HG03064 (cell line): ENCODE data around the gene SEC22A.

Experiments used
- ATAC-seq: cut with Tn5 transposase; IDR thresholded peaks from one replicate; pipeline ENCODE4 v1.9.1; 2021; ENCODE audit warnings: low read depth; ENCODE audit not compliant: unreplicated experiment

Gene SEC22A

DNA sequence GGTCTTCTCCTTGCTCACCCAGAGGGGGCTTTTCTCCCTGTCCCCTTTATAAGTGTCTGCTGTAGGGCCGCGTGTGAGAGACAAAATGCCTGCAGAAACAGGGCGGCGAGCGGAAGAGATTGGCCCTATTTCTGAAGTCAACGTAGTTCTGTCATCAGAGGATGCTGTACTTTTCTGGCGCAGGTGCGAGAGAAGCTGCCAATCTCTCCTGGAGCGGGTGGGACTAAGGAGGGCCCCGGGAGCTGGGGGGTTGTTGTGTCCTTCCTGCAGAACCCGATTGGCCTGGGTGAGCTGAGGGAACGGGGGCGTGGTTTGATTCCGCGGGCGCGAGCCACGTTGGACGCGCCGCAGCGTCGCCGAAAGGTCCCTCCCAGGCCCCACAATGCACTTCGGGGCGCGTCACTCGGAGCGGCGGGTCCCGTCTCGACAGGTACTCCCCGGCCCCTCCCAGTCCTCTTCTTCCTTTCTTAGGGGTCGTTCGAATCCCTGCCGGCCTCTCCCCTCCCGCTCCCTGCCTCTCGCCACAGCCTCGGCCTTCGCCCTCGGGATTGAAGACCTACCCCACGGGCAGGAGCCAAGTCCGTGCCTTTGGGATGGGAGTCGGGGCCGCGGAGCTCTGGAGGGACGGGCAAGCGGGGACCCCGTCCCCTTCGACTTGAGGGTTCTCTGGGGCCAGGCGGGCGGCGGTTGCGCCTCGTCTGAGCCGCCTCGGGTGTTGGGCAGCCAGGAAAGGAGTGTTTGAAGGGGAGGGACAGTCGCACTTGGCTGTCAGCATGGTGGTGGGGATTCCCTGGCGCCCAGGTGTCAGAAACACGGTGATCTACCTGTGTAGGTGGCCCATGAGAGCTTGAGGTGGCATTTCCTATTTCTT is at the start of gene SEC22A:
Gene SEC22A (plus strand): TSS at position 387 of the 871 bp plus-strand sequence. CDS start 7,275 bp downstream, outside the sequence.
- ATAC-seq = peak; percentile 98

- no peak for ATAC-seq
Observed at GRCh38 chr3:123152687-123153086, 49.1 kb upstream of the SEC22A start.

- ATAC-seq = no peak
Observed at GRCh38 chr3:123153125-123154019, 48.4 kb upstream of the SEC22A start.

DNA sequence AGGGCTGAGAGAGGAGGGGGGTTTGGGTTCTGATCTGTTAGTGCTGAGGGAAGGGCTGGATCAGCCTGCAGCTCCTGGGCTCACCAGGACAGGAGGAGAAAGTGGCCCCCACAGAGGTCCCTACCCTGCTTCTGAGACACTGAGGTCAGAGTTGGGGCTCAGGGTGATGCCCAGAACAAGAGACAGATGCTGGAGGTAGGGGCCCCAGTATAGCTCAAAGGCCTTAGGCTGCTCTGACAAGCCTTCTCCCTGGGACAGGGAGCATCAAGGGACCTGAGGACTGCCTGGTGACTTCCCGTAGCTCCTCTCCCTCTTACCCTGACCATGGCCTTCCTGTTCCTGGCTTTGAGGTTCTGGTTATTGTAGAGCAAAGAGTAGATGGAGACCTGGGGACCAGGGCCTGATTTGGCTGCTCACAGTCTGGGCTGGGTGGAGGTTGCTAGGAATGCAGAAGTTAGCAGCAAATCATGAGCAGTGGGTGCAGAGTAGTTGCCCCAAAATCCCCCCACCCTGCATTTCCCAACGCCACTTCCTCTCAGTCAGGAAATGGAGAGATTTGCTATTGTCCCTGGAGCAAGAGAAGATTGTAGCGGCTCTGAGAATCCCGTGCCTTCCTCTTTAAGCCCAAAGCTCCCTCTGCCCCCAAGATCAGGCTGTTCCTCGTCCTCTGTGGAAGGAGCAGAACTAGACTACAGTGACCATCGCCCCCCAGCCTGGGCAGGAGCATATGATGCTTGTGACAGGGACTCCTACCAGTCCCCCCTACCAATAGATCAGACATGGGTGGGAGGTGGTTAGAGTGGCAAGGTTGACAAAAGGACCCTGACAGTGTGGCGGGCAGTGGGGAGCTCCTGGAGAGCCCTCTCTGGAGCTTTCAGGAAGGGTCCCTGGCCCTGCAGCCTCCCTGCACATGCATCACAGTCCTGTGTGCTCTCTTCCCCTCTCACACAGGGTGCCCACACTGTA is 47.4 kb upstream of the SEC22A start:
- no peak for ATAC-seq

DNA sequence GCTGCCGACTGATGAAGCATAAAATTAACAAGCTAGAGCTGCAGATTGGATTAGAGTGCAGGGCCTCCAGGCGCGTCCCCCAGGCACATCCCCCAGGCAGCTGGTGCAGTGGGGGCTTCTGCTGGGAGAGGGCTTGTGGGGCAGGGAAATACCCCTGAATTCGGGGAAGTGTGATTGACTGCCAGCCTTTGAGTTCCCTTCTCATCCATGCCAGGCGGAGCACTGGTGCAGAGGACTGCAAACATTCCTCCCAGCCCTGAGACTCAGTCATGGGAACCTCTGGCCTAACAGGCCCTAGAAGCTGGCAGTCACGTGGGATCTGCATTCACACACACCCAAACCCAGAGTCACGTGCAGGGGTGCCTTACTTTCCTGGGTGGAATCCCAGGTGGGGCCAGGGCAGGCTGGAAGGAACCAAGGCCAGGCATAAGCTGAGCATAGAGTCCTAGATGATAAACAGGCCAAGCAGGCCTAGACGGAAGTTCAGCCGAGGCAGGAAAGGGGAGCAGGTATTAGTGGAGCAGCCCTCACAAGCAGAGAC is 46.2 kb upstream of the SEC22A start:
- no peak for ATAC-seq

GRCh38 chr3:123156276-123156995 is 45.3 kb upstream of the SEC22A start:
- ATAC-seq = no peak

GRCh38 chr3:123157209-123157597 is 44.5 kb upstream of the SEC22A start:
- ATAC-seq = no peak

GRCh38 chr3:123157598-123158287 is 44.0 kb upstream of the SEC22A start:
- ATAC-seq = no peak

GRCh38 chr3:123158330-123158729 is 43.4 kb upstream of the SEC22A start:
- no peak for ATAC-seq

- no peak for ATAC-seq
Observed at GRCh38 chr3:123158899-123159390, 42.8 kb upstream of the SEC22A start.

DNA sequence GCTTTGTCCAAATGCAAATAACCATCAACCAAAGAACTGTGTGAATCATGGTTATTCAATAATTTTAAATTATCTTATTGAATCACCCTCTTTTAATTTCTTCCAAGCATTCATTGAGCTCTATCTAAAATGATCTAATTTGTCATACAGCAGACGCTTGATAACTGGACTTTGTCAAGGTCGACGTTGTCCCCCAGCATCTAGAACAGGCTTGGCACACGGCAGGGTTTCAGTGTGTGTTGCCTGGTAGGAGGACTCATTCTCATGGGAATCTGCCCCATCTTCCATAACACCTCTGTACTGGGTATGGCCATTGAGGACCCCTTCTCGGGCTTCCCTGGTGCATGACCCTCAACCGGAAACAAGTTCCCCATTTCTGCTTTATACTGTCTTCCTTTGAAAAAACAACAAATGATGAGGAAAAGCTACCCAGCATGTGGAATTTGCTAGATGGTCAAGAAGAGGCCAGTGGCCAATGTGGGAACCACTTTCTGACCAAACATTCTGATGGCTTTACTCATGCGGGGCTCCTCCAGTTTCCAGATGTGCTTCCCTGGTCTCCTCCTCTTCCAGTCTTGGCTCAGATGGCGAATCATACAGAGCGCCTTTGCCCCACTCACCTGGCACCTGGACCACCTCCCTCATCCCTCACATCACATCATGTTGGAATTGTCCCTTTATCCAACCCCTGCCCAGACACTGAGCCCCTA is 41.7 kb upstream of the SEC22A start:
- ATAC-seq = no peak

DNA sequence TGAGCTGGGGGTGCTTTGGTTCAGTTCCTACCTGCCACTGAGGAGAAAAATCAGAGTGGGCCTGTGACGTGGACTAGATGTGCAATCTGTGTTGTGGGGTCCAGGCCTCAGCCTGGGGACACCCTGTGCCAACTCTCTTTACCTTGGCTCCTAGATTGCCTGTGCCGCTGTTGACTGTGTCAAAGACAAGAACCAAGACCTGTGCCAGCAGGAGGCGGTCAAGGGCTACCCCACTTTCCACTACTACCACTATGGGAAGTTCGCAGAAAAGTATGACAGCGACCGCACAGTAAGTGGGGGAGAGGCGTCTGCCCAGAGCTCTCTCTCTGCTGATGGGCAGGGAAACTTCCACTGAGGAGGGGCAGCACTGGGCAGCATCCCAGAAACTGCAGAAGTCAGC is 40.6 kb upstream of the SEC22A start:
- no peak for ATAC-seq

DNA sequence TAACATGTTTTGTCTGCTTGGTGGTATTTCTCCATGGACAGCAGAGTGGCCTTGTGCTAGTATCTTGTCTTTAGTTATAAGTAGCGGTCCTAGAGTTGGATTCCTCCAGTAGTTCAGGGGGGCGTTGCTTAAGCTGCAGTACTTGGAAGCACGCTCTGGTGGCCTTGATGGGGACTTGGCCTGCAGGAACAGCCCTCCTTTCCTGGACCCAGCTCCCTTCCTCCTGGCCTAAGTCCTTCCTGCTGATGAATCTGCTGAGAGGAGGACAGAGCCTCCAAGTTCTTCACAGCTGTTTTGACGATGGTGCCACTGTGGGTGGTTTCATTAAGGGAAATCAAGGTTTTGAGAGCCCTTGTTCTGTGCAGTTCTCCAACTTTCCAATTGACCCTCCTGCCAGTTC is 38.6 kb upstream of the SEC22A start:
- no peak for ATAC-seq

DNA sequence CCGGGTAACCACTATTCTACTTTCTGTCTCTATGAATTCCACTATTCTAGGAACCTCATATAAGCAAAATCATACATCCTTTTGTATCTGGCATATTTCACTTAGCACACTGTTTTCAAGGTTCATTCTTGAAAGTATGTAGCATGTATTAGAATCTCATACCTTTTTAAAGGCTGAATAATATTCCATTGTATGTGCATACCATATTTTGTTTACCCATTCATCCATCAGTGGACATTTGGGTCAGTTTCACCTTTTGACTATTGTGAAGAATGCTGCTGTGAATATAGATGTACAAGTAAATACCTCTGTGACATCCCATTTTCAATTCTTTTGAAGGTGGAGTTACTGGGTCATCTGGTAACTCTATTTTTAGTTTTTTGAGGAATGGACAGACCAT is 36.6 kb upstream of the SEC22A start:
- ATAC-seq = no peak

- no peak for ATAC-seq
Observed at GRCh38 chr3:123167686-123168085, 34.1 kb upstream of the SEC22A start.

DNA sequence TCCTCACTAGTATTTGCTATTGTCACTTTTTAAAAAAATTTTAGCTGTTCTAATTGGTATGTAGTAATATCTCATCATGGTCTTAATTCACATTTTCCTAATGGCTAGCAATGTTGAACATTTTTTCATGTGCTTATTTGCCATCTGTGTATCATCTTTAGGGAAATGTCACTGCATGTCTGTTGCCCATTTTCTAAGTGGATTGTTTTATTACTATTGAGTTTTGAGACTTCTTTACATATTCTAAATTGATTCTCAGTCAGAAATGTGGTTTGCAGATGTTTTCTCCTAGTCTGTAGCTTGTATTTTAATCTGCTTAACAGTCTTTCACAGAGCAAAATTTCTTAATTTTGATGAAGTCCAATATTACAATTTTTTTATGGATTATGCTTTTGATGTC is 33.6 kb upstream of the SEC22A start:
- no peak for ATAC-seq

DNA sequence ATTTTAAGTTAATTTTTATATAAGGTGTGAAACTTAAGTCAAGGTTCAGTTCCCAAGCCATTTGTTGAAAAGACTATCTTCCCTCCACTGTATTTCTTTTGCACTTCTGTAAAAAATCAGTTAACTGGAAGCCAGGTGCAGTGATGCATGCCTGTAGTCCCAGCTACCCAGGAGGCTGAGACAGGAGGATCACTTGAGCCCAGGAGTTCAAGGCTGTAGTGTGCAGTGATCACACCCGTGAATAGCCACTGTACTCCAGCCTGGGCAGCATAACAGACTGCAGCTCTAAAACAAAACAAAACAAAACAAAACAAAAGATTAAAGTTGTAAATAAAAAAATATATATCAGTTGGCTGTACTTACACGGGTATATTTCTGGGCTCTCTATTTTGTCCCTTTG is 33.1 kb upstream of the SEC22A start:
- ATAC-seq = no peak

DNA sequence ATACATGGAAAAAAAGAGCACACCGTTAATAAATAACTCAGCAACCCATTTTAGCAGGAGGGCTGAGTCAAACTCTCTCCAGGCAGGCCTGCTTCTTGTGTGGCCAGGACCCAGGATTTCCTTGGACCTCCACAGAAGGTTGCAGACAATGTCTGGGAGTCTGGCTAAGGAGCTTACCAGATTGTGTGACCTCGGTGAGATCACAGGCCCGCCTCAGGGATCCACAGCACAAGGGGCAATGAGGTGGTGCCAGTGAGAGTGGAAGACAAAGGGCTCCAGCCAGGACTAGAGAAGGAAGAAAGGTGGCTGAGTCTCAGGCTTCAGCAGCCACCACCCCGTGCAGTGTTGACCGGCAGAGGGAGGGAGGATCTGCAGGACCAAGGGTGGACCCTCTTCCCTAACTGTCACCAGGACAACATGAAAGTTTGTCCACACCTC is 32.2 kb upstream of the SEC22A start:
- no peak for ATAC-seq
